ENCODE results near the gene TTC23.

DNA sequence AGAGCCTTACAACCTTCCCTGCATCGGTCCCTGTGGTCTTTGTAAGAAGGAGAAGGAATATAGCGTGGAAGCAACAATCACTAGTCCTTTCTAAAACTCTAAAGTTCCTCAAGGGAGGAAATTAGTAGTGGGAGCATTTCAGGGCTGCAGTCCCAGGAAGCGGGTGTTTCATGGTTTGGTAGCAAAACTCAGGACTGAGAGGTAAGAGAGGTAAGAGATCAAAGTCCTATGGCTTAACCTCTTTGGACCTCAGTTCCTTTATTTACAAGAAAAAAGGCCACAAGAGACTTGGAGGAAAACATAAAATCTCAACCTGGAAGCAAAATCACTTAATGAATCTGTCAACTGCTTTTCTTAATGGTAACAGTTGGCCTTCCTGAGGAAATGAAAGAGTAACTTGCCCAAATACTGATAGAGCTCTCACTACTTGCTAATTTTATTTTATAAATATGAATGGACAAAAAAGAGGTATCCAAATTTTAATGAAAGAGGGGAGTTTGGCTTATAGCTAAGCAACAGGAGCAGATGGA lies 16.2 kb upstream of the TTC23 start:
- TF ChIP-seq, protein P1, sequence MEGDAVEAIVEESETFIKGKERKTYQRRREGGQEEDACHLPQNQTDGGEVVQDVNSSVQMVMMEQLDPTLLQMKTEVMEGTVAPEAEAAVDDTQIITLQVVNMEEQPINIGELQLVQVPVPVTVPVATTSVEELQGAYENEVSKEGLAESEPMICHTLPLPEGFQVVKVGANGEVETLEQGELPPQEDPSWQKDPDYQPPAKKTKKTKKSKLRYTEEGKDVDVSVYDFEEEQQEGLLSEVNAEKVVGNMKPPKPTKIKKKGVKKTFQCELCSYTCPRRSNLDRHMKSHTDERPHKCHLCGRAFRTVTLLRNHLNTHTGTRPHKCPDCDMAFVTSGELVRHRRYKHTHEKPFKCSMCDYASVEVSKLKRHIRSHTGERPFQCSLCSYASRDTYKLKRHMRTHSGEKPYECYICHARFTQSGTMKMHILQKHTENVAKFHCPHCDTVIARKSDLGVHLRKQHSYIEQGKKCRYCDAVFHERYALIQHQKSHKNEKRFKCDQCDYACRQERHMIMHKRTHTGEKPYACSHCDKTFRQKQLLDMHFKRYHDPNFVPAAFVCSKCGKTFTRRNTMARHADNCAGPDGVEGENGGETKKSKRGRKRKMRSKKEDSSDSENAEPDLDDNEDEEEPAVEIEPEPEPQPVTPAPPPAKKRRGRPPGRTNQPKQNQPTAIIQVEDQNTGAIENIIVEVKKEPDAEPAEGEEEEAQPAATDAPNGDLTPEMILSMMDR (optimal IDR thresholded peaks at IDR 0.05 in 1 of 3, IDR thresholded peaks at IDR 0.05 in 1 of 3, conservative IDR thresholded peaks at IDR 0.05 in 1 of 3; ENCODE audit: extremely low read depth in 1 of 3, insufficient read depth in 2 of 3, low read length in 3 of 3), result no peak
- no peak for TF ChIP-seq EZH2 (IDR thresholded peaks at IDR 0.05; ENCODE audit: low read length)
